A549 (cell line): Measurements from ENCODE around the gene CERS3. TPM values are rescaled to one million over a fixed set of nuclear protein-coding genes. Genes with fewer than 3 reads are reported as not detected.

Experiments
- ATAC-seq, 2 experiments: fragments of 200-7000 bp in 1 of 2; fragments of >200 bp in 1 of 2; cut with Nextera tagmentation in 1 of 2; cut with Tn5 transposase in 1 of 2; 3 replicates each; pipeline versions ENCODE4 v1.8.0 to v1.9.1; 2018 to 2020; ENCODE audit warnings: mild to moderate bottlenecking in 1 of 2, moderate library complexity in 1 of 2
- CTCF ChIA-PET: fragments of 300-600 bp; sonication (Branson Sonifier 250); formaldehyde crosslinking; extraction: SDS; loops from one replicate; lab custom pipeline; 2021; ENCODE audit warnings: antibody characterized with exemption, inconsistent platforms; lab: Yijun Ruan, JAX
- POLR2A ChIA-PET: fragments of 350-600 bp; formaldehyde crosslinking; extraction: SDS; loops from one replicate; lab custom pipeline; 2021; ENCODE audit warnings: antibody characterized with exemption, inconsistent platforms; lab: Yijun Ruan, JAX
- DNase-seq, 2 experiments: peaks; one replicate each; pipeline versions ENCODE4 v3.0.0 to v3.0.0-alpha.2; 2011 to 2016; ENCODE audit warnings: low read depth in 1 of 2, low spot score in 1 of 2
- FAIRE-seq: peaks from 2 replicates; lab custom pipeline; 2011; peaks lifted over from hg19 to GRCh38; lab: Jason Lieb, UNC
- H3K27ac ChIP-seq, 2 experiments: fragments of >200 bp; sonication (Bioruptor Twin); formaldehyde crosslinking; 3 replicates each; pipeline ENCODE4 v1.5.1; 2016 to 2017
- H3K4me1 ChIP-seq: fragments of >200 bp; sonication (Bioruptor Twin); formaldehyde crosslinking; 3 replicates; pipeline ENCODE4 v1.6.1; 2016
- H3K4me2 ChIP-seq: fragments of >200 bp; sonication (Bioruptor Twin); formaldehyde crosslinking; 3 replicates; pipeline ENCODE4 v1.6.1; 2016
- H3K4me3 ChIP-seq: fragments of >200 bp; sonication (Bioruptor Twin); formaldehyde crosslinking; 3 replicates; pipeline ENCODE4 v1.5.1; 2016
- H3K9me3 ChIP-seq: fragments of >200 bp; sonication (Bioruptor Twin); formaldehyde crosslinking; 3 replicates; pipeline ENCODE4 v1.6.1; 2016
- ATOH8 ChIP-seq: fragments of 250-450 bp; sonication (Bioruptor Pico); IDR thresholded peaks from 2 replicates; pipeline ENCODE4 v1.5.0; 2020; ENCODE audit warnings: low read depth, mild to moderate bottlenecking, moderate library complexity
- BCL3 ChIP-seq: fragments of >200 bp; sonication (Bioruptor Twin); formaldehyde crosslinking; IDR thresholded peaks from 3 replicates; pipeline ENCODE4 v1.6.1; 2016
- CEBPB ChIP-seq, 2 experiments: fragments of >200 bp in 1 of 2; sonication (Bioruptor Twin) in 1 of 2; formaldehyde crosslinking in 1 of 2; IDR thresholded peaks; 2 replicates each; pipeline ENCODE4 v1.6.1; 2012 to 2016
- CHD2 ChIP-seq: fragments of 150-350 bp; IDR thresholded peaks from 2 replicates; pipeline ENCODE4 v1.6.1; 2014; ENCODE audit warnings: low read length; ENCODE audit not compliant: partially characterized antibody
- EP300 ChIP-seq, 2 experiments: fragments of >200 bp; sonication (Bioruptor Twin); formaldehyde crosslinking; IDR thresholded peaks; 2 replicates in 1 of 2; 3 replicates in 1 of 2; pipeline ENCODE4 v1.6.1; 2016 to 2017
- ESRRA ChIP-seq: fragments of 150-350 bp; IDR thresholded peaks from 2 replicates; pipeline ENCODE4 v1.6.1; 2014; ENCODE audit warnings: mild to moderate bottlenecking, low read length, borderline replicate concordance
- FOXS1 ChIP-seq: fragments of 250-450 bp; sonication (Bioruptor Pico); IDR thresholded peaks from 2 replicates; pipeline ENCODE4 v1.5.0; 2020; ENCODE audit warnings: mild to moderate bottlenecking, moderate library complexity
- GATA3 ChIP-seq: IDR thresholded peaks from 2 replicates; pipeline ENCODE4 v1.6.1; 2012; ENCODE audit warnings: borderline replicate concordance
- HOXA7 ChIP-seq: fragments of 250-450 bp; sonication (Bioruptor Pico); IDR thresholded peaks from 2 replicates; pipeline ENCODE4 v1.5.0; 2020; ENCODE audit warnings: mild to moderate bottlenecking, moderate library complexity
- HOXB5 ChIP-seq: fragments of 250-450 bp; sonication (Bioruptor Pico); IDR thresholded peaks from 2 replicates; pipeline ENCODE4 v1.5.0; 2020; ENCODE audit warnings: mild to moderate bottlenecking, moderate library complexity
- JUNB ChIP-seq: fragments of >200 bp; sonication (Bioruptor Twin); formaldehyde crosslinking; IDR thresholded peaks from 2 replicates; pipeline ENCODE4 v1.6.1; 2016
- KDM1A ChIP-seq: fragments of 200-600 bp; sonication (generic); IDR thresholded peaks from 2 replicates; pipeline ENCODE4 v1.6.1; 2016; ENCODE audit warnings: low read depth, mild to moderate bottlenecking
- MAX ChIP-seq: IDR thresholded peaks from 2 replicates; pipeline ENCODE4 v1.6.1; 2012
- MAZ ChIP-seq: fragments of 150-350 bp; IDR thresholded peaks from 2 replicates; pipeline ENCODE4 v1.6.1; 2014; ENCODE audit warnings: antibody characterized with exemption, low read depth, low read length, borderline replicate concordance
- NPAS2 ChIP-seq: fragments of 250-450 bp; sonication (Bioruptor Pico); IDR thresholded peaks from 2 replicates; pipeline ENCODE4 v1.8.0; 2022; ENCODE audit warnings: mild to moderate bottlenecking, moderate library complexity, borderline replicate concordance
- PBX3 ChIP-seq: IDR thresholded peaks from 2 replicates; pipeline ENCODE4 v1.6.1; 2012
- RARB ChIP-seq: fragments of 250-450 bp; sonication (Bioruptor Pico); IDR thresholded peaks from 2 replicates; pipeline ENCODE4 v1.8.0; 2021; ENCODE audit warnings: mild to moderate bottlenecking, moderate library complexity
- SMC3 ChIP-seq: fragments of >200 bp; sonication (Bioruptor Twin); formaldehyde crosslinking; IDR thresholded peaks from 3 replicates; pipeline ENCODE4 v1.6.1; 2018; ENCODE audit warnings: inconsistent platforms
- TP53 ChIP-seq: fragments of 250-450 bp; sonication (Bioruptor Pico); IDR thresholded peaks from 2 replicates; pipeline ENCODE4 v1.5.0; 2021; ENCODE audit warnings: mild to moderate bottlenecking, moderate library complexity
- USF2 ChIP-seq: fragments of 450-650 bp; IDR thresholded peaks from 2 replicates; pipeline ENCODE4 v1.6.1; 2014; ENCODE audit warnings: antibody characterized with exemption
- ZNF302 ChIP-seq: fragments of 250-450 bp; sonication (Bioruptor Pico); IDR thresholded peaks from 2 replicates; pipeline ENCODE4 v1.9.0; 2021; ENCODE audit warnings: inconsistent platforms, mild to moderate bottlenecking, moderate library complexity
- WGBS: methylation state at CpG from one replicate; pipeline ENCODE4 v1.1.6; 2017; ENCODE audit errors: missing lambda C conversion rate; 5-methylcytosine and 5-hydroxymethylcytosine counted together
- polyA plus RNA-seq, 4 experiments: library from polyadenylated mRNA; depleted of rRNA in 3 of 4; stranded (reverse); fragments of >200 nt; fragmentation: RNase III in 1 of 4; extraction: RNeasy Plus Mini Kit Qiagen cat#74134 plus additional on column Dnase treatment in 1 of 4; gene quantifications; 2 replicates in 3 of 4; 3 replicates in 1 of 4; pipeline ENCODE4 v1.2.3, GENCODE V29; 2011 to 2017

The CERS3 gene
- polyA plus RNA-seq, 2 of the 4 experiments (the other 2 are of a cell fraction) = not detected

- POLR2A ChIA-PET = no interaction called here
- Histone ChIP-seq H3K9me3 (peaks cover 4% of the 10 kb centered on the region; the same call in 2 of the 3 replicates), H3K4me2 (no peak overlapping the region), H3K4me3 (no peak overlapping the region), H3K4me1 (no peaks in the 10 kb centered on the region), H3K27ac (no peak overlapping the region)
- FAIRE-seq (no peak), ATAC-seq (no peak), DNase-seq (no peak)
- WGBS = 20% methylated on average over 5 of the region's 5 CpGs
- CTCF ChIA-PET = interaction anchor here (0.7 to 1.1 kb wide), 2 partner anchors 12 to 17 kb away, joined by 3 read pairs; no protein-coding TSS in a partner anchor
- TF ChIP-seq MAX (no peak), CEBPB (IDR thresholded peaks at IDR 0.05) (no peak), ATOH8 (no peak), BCL3 (no peak), EP300 (IDR thresholded peaks at IDR 0.05) (no peak)
These were observed 56.0 kb downstream of the CERS3 start for GRCh38 chr15:100472736-100473135.

- WGBS = 21% methylated on average over 3 of the region's 3 CpGs
- no peaks in the 10 kb centered on the region; the same call in 2 of the 3 replicates for H3K9me3 ChIP-seq
- no peak overlapping the region for H3K27ac ChIP-seq
- H3K4me2 ChIP-seq = no peak overlapping the region
- DNase-seq (no peak), ATAC-seq (no peak), FAIRE-seq (no peak)
- TF ChIP-seq GATA3 = no peak
- no peak for TF ChIP-seq ZNF302 (CRISPR knock-in tag)
- no peak for TF ChIP-seq JUNB
- no peak for TF ChIP-seq CHD2
- no peak for TF ChIP-seq HOXA7 (CRISPR knock-in tag)
- TF ChIP-seq USF2 = no peak
- no peak for TF ChIP-seq SMC3
- TF ChIP-seq PBX3 = no peak
- TF ChIP-seq TP53 (CRISPR knock-in tag) = no peak
- TF ChIP-seq MAZ = no peak
- no peak for TF ChIP-seq HOXB5
- TF ChIP-seq RARB (CRISPR knock-in tag) = no peak
- TF ChIP-seq EP300 (IDR thresholded peaks at IDR 0.05) = no peak
- no peak for TF ChIP-seq NPAS2
- TF ChIP-seq BCL3 = no peak
- TF ChIP-seq KDM1A = no peak
- TF ChIP-seq ESRRA = no peak
- TF ChIP-seq MAX = no peak
- TF ChIP-seq FOXS1 (CRISPR knock-in tag) = no peak
- ChIA-PET CTCF (no interaction called here), POLR2A (no interaction called here)
- no peak overlapping the region for H3K4me3 ChIP-seq
- no peaks in the 10 kb centered on the region for H3K4me1 ChIP-seq
These were observed 56.8 kb downstream of the CERS3 start for GRCh38 chr15:100471933-100472332.
